Left lung (tissue), 10 donors: ENCODE results near the gene ATP10A. TPM values are rescaled to one million over a fixed set of nuclear protein-coding genes. Genes with fewer than 3 reads are reported as not detected.

Experiments
- ATAC-seq: fragments of 200-7000 bp; cut with Tn5 transposase; one replicate; pipeline ENCODE4 v1.9.1; 2020; ENCODE audit warnings: moderate library complexity
- DNase-seq, 4 donors: peaks; one replicate each; pipeline ENCODE4 v3.0.0-alpha.2; 2013 to 2020
- H3K27ac ChIP-seq, 2 donors: fragments of 200-600 bp; sonication (generic) in 1 of 2; one replicate each; pipeline versions ENCODE4 v1.5.0 to v1.8.0; 2020 to 2021
- H3K27me3 ChIP-seq, 2 donors: fragments of 200-600 bp; sonication (generic) in 1 of 2; one replicate each; pipeline versions ENCODE4 v1.5.0 to v1.8.0; 2020 to 2021
- H3K36me3 ChIP-seq, 2 donors: fragments of 200-600 bp; sonication (generic) in 1 of 2; one replicate each; pipeline versions ENCODE4 v1.5.0 to v1.8.0; 2020 to 2021
- H3K4me1 ChIP-seq, 2 donors: fragments of 200-600 bp; one replicate each; pipeline ENCODE4 v1.8.0; 2021
- H3K4me3 ChIP-seq, 2 donors: fragments of 200-600 bp; sonication (generic) in 1 of 2; one replicate each; pipeline versions ENCODE4 v1.5.0 to v1.8.0; 2020 to 2021; ENCODE audit warnings: mild to moderate bottlenecking in 1 of 2
- H3K9me3 ChIP-seq, 2 donors: fragments of 200-600 bp; sonication (generic) in 1 of 2; one replicate each; pipeline versions ENCODE4 v1.5.0 to v1.8.0; 2020 to 2021
- intact Hi-C, 2 donors: fragments of 100-400 bp; cut with DNase I; formaldehyde crosslinking; loops; one replicate each; pipeline versions ENCODE4 v1.11.2 to v1.14.2; 2022
- polyA plus RNA-seq, 6 donors: library from polyadenylated mRNA; unstranded; fragments of 120-200 nt; gene quantifications; one replicate each; pipeline ENCODE4 v1.2.1, GENCODE V29; 2013; ENCODE audit not compliant: insufficient read length in 6 of 6
- total RNA-seq, 2 donors: library from RNA; stranded (reverse); fragmentation: NEBNext Ultra II Directional; extraction: Animal tissue kit (Norgen Biotek cat#: 25700); gene quantifications; one replicate each; pipeline ENCODE4 v1.2.1, GENCODE V29; 2021
- TF ChIP-seq, protein P1 (sequence below), 2 donors: fragments of 200-600 bp; sonication (generic) in 1 of 2; IDR thresholded peaks; one replicate each; pipeline versions ENCODE4 v1.5.0 to v1.8.0; 2021; ENCODE audit warnings: antibody characterized with exemption in 2 of 2
- donor health status: DM: no; HTN: yes; CAD: no.
- donor health status: DM: no; HTN: no; CAD: no.

Gene ATP10A
- total and polyA plus RNA-seq, 8 donors: 0.70 to 46.1 (median 0.87) TPM

GRCh38 chr15:25730918-25731317 lies 132.2 kb downstream of the ATP10A start:
- H3K4me3 ChIP-seq: no peak overlapping the region
- no peaks in the 10 kb centered on the region for H3K4me1 ChIP-seq
- no peak overlapping the region for H3K27ac ChIP-seq
- no peaks in the 10 kb centered on the region for H3K9me3 ChIP-seq
- H3K36me3 ChIP-seq: no peaks in the 10 kb centered on the region
- ATAC-seq (no peak), DNase-seq (no peak)
- TF ChIP-seq, protein P1, sequence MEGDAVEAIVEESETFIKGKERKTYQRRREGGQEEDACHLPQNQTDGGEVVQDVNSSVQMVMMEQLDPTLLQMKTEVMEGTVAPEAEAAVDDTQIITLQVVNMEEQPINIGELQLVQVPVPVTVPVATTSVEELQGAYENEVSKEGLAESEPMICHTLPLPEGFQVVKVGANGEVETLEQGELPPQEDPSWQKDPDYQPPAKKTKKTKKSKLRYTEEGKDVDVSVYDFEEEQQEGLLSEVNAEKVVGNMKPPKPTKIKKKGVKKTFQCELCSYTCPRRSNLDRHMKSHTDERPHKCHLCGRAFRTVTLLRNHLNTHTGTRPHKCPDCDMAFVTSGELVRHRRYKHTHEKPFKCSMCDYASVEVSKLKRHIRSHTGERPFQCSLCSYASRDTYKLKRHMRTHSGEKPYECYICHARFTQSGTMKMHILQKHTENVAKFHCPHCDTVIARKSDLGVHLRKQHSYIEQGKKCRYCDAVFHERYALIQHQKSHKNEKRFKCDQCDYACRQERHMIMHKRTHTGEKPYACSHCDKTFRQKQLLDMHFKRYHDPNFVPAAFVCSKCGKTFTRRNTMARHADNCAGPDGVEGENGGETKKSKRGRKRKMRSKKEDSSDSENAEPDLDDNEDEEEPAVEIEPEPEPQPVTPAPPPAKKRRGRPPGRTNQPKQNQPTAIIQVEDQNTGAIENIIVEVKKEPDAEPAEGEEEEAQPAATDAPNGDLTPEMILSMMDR (IDR thresholded peaks at IDR 0.05): no peak
- H3K27me3 ChIP-seq: no peaks in the 10 kb centered on the region
- intact Hi-C loops: no loop called here

GRCh38 chr15:25728816-25729215 lies 134.3 kb downstream of the ATP10A start:
- intact Hi-C loops: no loop called here
- TF ChIP-seq, protein P1 (IDR thresholded peaks at IDR 0.05): no peak
- Histone ChIP-seq H3K4me1 (no peaks in the 10 kb centered on the region), H3K9me3 (no peaks in the 10 kb centered on the region), H3K27me3 (no peaks in the 10 kb centered on the region), H3K27ac (no peak overlapping the region), H3K36me3 (peaks cover 0 to 6% of the 10 kb centered on the region in 2 donors), H3K4me3 (no peak overlapping the region)
- DNase-seq: no peak
- ATAC-seq: no peak

- Histone ChIP-seq H3K36me3 (peaks cover 0 to 6% of the 10 kb centered on the region in 2 donors), H3K4me1 (no peaks in the 10 kb centered on the region), H3K27me3 (no peaks in the 10 kb centered on the region), H3K9me3 (no peaks in the 10 kb centered on the region), H3K27ac (no peak overlapping the region), H3K4me3 (no peak overlapping the region)
- intact Hi-C loops: no loop called here
- TF ChIP-seq, protein P1 (IDR thresholded peaks at IDR 0.05): no peak
- ATAC-seq (no peak), DNase-seq (no peak)
Observed at GRCh38 chr15:25727867-25728600, 135.1 kb downstream of the ATP10A start.

DNA sequence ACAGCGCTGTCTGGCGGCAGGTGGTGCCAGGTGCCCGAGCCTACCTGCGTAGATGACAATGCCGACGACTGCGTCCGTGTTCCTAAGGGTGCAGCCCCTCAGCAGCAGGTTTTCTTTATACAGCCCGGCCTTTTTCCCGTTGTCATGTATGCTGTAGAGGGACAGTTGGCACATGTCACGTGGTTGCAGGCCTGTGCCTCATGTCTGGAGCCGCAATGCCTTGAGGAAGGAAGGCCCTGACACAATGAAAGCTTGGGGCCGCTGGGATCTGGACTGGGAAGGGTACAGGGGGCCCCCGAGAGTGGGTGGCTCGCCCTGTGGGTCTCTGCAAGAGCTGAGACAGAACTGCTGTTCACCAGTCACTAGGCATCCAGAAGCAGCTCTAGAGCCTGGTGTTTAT lies 136.0 kb downstream of the ATP10A start:
- intact Hi-C loops: no loop called here
- no peak overlapping the region for H3K4me3 ChIP-seq
- TF ChIP-seq, protein P1 (IDR thresholded peaks at IDR 0.05): no peak
- H3K36me3 ChIP-seq: peaks cover 0 to 8% of the 10 kb centered on the region in 2 donors
- H3K9me3 ChIP-seq: no peaks in the 10 kb centered on the region
- no peak for DNase-seq
- no peaks in the 10 kb centered on the region for H3K27me3 ChIP-seq
- H3K27ac ChIP-seq: no peak overlapping the region
- H3K4me1 ChIP-seq: no peaks in the 10 kb centered on the region
- ATAC-seq: no peak

DNA sequence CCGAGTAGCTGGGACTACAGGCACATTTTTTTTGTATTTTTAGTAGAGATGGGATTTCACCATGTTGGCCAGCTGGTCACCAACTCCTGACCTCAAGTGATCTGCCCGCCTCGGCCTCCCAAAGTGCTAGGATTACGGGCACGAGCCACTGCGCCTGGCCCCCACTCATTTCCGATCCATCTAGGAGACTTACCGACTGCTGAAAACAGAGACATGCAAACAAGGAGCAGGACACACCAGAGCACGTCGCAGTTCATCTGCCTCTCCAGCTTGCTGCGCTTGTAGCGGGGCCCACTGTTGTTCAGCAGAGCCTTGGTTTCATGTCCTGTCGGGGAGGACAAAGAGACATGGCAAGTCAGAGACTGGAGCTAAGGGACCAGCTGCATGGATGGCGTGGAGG lies 137.4 kb downstream of the ATP10A start:
- peaks cover 0 to 15% of the 10 kb centered on the region in 2 donors for H3K36me3 ChIP-seq
- no peak overlapping the region for H3K4me3 ChIP-seq
- intact Hi-C loops: no loop called here
- H3K27ac ChIP-seq: no peak overlapping the region
- ATAC-seq (no peak), DNase-seq (no peak)
- H3K27me3 ChIP-seq: no peaks in the 10 kb centered on the region
- TF ChIP-seq, protein P1 (IDR thresholded peaks at IDR 0.05): no peak
- no peaks in the 10 kb centered on the region for H3K4me1 ChIP-seq
- H3K9me3 ChIP-seq: no peaks in the 10 kb centered on the region
